NOMO-1 treated with dmso at 0.1 percent for 144 hours (cell line): ENCODE data around the gene RPS21.

Experiments
- DNase-seq: peaks from one replicate; lab custom pipeline; 2025; ENCODE audit not compliant: unreplicated experiment; lab: John Stamatoyannopoulos, UW

Gene RPS21

DNA sequence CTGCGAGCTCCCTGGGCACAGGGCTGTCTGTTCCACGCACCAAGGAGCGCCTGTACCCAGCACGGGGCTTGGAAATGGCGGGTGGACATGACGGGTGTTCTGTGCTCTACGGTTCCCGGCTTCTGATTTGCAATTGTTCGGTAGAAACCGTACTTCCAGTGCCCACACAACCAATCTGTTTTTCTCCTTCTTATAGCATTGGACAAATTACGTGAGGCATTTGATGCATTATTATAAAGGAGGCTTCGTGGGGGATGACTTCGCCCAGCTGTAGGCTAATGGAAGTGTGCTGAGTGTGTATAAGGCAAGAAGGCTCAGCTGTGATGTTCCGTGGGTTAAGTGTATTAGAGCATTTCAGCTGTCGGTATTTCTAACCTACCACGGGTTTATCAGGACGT is 9.8 kb upstream of the RPS21 start:
- no peak for DNase-seq

DNA sequence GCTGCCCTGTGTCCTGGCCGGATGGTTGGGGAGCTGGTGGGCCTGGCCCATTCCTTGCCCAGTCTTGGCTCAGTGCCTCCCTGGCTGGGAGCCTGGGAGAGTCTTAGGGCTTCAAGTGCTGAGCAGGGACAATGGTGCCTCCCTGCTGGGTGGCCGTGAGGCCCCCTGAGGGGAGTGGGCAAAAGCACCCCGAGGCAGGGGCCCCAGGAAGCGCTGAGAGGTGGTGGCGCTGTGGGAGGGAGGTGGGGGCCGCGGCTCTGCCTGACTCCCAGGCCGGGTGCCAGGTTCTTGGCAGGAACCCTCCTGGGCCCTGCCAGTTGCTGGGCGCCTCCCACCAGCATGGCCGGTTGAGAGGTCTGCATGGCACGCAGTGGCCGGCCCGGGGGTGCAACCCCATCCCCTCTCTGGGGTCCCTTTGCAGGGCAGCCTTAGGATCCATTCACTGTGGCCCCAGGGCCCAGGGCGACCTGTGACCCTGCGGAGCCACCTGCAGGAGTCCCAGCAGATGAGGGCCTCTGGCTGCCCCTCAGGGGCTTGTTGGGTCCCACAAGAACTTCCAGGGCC is 9.2 kb upstream of the RPS21 start:
- no peak for DNase-seq

DNA sequence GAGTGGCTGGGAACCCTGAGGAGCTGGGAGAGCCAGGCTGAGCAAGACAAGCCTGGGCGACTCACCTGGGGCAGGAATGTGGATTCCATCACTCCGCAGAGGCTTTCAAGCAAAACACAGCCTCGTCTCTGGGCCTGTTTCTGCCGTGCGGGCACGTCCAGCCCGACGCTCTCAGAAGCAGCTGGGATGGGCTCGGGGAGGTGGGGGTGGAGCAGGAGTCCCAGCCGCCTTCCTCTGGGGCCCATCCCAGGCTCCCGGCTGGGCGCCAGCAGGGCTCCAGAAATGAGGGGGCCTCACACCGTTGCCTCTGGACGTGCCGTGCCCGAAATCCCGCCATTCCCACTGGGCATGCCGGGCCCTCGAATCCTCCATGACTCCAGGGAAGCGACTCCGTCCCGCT is 8.7 kb upstream of the RPS21 start:
- no peak for DNase-seq

DNA sequence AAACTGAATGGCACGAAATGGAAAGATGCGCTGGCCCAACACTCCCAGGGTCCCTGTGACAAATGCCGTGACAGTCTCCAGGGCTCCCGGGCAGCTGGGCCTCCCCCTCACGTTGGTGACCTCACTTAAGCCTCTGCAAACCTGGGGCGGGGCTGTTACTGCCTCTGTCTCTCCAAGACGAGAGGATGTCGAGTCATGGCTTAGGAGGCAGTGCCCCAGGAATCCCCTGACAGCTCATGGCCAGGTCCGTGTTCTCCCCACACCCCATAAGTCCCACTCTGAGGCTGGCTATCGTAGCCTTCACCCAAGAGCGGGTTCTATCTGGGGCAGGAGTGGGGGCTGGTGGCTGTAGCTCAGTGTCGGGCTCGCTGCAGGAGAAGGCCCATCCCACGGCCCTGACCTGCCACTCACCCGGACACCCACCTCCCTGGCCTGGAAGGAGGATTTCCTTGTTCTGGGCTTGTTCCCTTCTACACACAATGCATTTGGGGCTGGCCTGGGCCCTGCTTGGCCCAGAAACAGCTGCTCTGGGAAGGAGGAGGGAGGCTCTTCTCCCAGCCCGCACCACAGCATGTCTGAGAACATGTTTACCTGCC is 5.6 kb upstream of the RPS21 start:
- DNase-seq: no peak

DNA sequence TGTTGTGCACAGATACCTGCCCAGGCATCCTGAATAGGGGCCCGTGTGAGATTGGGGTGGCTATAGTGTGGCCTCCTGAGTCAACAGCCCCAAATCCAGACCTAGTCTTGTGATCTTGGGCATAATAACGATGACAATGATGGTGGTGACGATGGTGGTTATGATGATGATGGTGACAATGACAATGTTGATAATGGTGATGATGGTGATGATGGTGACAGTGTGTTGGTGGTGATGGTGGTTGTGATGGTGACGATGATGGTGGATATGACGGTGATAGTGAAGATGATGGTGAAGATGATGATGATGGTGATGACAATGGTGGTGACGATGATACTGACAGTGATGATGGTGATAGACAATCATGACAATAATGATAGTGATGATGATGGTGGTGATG is 5.1 kb upstream of the RPS21 start:
- DNase-seq: no peak

DNA sequence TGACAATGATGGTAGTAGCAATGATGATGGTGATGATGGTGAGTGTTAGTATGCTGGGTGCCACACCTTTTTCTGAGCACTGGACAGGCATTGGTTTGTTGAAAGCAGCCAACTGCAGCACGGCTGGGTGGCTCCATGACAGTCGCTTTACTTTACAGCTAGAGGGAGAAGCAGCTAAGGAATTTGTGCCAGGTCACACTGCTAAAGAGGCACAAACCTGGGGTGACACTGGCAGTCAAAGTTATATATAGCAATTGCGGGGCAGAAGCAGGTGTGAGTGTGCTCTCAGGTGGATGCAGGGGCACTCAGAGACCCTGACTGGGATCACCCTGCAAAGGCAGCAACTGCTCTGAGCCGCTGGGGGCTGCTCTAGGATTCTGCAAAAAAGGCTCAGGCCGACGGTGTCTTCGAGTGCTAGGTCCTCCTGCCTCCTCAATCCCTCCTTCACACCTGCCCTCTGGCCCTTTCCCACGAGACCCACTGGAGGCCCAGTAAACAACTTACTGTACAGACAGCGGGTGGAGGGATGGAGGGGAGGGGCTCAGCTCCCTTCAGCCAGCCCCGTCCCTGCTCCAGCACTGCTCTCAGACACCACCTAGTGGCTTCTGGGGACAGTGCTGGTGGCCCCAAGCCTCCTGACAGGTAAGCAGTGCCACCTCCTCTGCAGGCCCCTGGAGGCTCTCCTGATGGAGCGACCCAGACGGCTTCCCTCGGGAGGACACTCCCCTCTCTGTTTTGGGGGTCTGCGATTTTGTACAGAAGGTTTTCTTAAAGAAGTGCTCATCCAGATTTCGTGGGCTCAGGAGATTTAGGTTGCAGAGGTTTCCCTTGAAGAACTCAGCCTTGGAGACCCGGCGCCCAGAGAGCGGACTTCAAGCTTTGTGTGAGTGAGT is 4.4 kb upstream of the RPS21 start:
- peak; percentile 6 for DNase-seq

DNA sequence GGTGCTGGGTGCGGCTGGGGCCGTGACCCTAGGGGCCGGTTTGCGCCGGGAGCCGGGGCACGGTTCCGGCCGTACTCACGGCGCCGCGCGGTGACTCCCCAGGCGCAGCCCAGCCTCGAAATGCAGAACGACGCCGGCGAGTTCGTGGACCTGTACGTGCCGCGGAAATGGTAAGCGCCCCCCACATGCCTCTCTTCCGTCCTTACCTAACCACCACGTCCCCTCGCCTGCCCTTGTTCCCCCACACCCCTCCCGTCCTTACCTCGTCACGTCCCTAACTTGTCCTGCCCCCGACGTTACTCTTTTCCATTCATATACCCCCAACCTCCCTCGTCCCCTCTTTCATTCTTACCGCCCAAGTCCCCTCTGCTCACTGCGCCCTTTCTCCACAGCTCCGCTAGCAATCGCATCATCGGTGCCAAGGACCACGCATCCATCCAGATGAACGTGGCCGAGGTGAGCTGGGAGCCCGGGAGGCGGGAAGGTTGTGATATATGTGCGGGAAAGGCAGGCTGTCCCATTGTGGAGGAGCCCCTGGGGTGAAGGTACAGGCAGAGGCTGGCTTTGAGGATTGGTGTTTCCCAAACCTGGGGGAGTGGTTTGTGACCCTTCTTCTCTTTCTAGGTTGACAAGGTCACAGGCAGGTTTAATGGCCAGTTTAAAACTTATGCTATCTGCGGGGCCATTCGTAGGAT is 463 bp downstream of the RPS21 start:
- no peak for DNase-seq

DNA sequence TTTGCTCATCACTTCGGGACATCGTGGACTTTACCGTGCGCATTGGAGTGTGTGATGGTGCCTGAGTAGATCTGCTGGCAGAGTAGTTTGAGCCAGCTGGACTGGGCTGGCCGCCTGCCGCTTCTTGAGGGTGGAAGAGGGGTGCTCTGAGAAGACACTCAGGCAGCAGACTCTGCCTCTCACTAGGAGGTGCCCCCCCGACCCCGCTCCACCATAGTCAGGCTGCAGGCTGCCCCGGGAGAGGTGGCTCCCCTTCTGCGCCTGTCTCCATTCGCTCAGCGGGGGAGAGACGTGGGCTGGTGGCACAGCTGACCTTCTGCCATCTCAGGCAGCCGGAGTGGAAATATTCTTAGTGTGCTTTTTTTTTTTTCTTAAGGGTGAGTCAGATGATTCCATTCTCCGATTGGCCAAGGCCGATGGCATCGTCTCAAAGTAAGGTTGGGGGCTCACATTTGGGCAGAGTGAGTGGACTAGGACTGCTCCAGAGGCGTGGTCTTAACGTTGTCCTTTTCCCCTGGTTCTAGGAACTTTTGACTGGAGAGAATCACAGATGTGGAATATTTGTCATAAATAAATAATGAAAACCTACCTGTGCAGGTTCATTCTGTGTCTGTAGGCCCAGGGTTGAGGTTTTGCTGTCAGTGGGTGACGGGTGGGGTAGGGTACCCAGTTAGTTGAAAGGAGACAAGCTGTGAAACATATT is 1.2 kb downstream of the RPS21 start:
- no peak for DNase-seq

DNA sequence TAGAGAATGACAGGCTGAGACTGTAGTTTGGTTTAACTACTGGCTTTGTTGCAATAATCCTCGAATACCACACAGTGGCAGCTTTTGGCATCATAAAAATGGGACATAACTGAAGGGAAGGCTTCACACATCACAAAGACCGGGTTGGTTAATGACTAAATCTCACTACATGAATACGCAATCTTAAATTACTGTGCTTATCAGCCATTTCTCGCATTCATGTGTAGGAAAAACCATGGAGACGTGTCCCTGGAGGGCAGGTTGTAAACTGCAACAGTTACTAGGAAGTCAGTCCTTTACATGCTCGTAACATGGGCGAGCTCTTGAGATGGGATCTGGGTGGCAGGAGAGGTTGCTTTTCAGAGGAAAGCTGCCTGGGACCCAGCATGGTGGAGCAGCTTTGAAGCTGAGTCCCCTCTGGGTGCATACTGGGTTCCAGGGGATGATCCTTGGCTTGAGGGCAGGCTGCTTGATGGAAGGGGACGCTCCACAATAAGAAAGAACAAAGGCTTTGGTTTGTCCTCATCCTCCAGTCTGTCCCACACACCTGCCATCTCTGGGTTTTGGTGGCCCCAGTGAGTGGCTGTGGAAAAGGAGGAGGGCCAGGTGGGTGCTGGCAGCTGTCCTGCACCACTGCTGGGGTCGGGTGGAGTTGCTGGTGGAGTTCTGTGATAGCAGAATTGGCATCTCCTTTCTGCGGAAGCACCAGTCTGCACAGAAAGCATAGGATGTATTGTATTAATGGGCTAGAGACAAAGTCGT is 2.1 kb downstream of the RPS21 start:
- no peak for DNase-seq

DNA sequence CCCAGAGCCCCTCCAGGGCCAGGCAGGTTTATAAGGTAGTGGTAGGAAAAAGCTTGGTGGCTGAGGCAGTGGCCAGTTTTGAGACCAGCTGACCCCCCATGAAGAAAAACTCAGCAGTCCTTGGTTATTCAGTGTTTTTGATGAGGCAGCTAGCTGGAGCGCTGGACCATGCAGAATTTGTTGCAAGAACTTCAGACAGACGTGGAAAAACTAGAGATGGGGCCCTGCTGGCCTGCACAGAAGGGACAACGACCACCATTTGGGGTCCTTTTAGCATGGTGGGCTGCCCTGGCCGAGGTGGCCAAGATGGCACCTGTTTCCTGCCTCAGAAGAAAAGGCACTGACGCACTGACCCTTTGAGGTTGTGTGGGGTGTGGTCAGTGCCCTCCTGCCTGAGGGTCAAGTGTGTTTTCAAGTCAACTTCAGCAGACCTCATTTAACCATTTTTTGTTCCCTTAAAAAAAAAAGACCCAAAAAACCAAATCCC is 2.7 kb downstream of the RPS21 start:
- DNase-seq: no peak

DNA sequence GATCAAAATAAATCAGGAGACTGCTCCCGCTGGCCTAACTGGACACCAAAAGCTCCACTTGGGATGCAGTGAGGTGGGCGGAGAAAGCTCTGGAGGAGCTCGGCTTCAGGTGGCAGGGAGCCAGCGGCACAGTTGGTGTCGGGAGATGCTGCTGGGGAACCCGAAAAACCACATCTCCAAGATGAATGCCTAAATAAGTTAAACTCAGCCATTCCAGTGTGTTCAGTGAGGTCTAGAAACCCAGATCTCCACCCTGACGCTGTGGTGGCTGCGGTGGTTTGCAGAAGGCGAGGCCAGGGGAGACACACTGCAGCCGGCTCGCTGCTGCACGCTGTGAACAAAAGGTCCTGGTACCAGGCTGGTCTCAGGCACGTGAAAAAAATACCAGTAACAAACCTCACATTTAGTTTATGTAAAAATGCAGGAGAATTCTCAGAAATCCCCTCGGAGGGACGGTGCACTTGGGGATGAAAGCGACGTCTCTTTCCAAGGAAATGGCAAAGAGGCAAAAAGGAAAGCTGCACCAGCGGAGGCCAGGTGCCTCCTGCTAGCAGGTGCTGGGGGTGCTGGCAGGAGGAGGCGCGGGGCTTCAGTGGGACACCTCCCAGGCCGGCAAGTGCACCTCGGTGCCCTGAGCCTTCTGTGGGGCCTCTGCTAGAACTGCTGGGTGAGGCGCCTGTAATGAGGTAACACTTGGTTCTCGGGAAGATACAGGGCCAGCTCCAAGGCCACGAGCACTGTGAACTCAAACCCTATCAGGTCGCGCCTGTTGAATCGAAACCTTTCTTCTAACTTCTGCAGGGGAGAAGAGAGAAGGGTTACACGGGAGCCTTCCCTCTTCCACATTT is 3.6 kb downstream of the RPS21 start:
- DNase-seq: no peak

DNA sequence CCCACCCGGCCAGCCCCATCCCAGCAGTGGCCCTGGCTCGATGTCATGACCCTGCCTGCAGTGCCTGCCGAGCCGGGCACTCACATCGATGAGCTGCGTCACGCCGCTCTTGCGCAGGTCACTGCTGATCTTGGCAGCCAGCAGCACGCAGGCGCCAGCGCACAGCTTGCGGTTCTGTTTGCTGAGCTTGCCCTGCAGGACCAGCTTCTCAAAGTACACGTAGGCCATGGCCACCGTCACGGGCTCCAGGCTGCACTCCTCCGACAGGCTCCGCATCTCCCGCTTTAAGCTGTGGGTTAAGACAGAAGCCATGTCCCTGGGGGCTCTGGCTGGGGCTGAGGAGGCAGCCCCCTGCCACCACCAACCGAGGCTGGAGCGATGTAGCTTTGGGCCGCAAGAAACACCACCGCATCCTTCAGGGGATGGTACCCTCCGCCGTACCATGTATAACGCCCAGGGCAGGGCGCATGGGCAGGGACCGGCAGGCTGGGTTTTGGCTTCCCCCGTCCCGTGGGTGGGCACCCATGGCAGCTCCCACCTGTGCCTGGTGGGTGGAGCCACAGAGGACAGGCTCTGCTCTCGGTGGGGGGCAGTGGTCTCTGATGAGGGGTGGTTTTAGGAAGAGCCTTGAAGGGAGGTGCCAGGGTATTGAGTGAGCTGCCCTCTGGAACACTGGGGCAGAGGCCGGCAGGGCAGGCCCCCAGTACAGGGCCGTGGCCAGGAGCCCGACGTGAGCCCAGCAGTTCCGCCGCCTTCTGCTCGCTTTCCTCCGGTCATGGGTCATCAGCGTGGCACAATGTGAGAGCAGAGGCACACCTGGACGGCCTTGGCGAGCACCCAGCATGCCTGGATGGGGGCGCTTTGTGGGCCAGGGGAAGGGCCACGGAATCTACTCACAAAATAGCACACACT is 4.5 kb downstream of the RPS21 start:
- DNase-seq: no peak

DNA sequence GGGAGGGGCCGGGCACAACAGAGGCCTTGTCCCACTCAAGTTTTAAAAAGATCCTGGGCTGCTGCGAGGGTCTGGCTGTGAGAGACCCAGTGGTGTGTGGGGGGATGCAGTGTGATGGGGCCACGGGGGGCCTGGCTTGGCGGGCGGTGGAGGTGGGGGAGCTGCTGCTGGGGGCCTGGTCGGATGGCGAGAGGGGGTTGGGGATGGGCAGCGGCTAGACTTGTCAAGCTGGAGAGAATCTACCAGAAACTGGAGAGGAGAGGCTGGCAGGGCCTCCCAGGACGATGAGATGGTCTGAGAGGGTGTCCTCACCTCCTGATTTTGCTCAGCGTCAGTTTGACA is 5.1 kb downstream of the RPS21 start:
- DNase-seq: no peak

DNA sequence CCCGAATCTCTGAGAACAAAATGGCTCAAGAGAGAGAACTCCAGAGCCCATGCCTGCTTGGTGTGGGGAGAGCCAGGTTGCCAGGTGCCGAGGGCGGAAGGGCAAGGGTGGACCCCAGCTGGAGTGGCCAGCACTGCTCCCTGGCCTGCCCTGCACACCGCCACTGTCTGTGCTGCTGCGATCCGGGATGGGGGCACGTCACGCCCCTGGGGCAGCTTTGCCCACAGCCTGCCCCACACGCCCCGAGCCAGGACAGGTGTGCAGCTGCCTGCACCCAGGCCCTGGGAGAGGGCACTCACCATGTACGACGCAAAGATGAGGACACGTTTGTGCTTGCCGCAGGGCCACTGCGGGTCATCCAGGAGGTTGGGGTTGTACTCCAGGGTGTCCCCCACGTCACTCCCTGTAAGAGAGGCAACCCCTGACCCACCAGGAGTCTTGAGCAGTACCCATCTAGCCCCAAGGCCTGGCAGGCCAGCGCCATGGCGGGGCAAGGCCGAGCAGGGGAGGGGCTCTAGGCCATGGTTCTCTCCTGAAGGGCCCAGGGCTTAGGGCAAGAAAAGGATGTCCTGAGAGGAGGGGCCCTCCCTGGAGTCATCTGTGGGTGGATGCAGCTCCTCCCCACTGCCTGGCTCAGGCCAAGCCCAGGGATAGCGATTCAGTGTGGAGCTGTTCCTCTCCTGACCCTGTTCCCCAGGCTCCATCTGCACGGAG is 5.9 kb downstream of the RPS21 start:
- DNase-seq: no peak

DNA sequence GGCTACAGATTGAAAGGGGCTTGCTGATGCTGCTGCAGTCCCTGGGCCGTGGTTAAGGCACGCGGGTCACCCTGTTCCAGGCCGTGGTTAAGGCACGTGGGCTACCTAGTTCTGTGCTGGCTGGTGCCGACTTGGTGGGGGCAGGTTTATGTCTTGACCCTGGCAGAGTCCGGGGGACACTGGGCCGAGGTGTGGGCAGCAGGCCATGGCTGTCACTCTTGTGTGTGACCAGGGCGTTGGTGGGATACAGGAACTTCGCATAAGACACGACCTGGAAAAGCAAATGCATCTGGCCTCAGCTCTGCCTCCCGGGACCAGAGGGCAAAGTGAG is 6.4 kb downstream of the RPS21 start:
- DNase-seq: no peak

DNA sequence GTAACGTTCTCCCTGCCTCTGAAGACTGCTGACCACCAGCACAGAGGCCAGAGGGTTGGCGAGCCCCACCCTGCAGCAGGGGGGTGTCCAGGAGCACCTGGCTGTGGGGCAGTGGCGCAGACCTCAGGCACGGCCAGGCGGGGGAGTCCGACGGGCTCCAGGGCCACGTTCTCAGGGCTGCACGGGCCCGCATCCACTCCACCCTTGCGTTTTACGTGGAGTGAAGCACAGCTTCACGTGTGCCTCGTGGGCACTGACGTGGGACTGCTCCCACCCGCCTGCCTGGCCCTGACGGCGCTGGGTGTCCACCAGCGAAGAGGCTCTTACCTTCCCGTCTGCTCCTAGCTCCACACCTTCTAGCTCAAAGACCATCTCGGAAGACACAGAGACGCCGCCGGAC is 6.9 kb downstream of the RPS21 start:
- no peak for DNase-seq

DNA sequence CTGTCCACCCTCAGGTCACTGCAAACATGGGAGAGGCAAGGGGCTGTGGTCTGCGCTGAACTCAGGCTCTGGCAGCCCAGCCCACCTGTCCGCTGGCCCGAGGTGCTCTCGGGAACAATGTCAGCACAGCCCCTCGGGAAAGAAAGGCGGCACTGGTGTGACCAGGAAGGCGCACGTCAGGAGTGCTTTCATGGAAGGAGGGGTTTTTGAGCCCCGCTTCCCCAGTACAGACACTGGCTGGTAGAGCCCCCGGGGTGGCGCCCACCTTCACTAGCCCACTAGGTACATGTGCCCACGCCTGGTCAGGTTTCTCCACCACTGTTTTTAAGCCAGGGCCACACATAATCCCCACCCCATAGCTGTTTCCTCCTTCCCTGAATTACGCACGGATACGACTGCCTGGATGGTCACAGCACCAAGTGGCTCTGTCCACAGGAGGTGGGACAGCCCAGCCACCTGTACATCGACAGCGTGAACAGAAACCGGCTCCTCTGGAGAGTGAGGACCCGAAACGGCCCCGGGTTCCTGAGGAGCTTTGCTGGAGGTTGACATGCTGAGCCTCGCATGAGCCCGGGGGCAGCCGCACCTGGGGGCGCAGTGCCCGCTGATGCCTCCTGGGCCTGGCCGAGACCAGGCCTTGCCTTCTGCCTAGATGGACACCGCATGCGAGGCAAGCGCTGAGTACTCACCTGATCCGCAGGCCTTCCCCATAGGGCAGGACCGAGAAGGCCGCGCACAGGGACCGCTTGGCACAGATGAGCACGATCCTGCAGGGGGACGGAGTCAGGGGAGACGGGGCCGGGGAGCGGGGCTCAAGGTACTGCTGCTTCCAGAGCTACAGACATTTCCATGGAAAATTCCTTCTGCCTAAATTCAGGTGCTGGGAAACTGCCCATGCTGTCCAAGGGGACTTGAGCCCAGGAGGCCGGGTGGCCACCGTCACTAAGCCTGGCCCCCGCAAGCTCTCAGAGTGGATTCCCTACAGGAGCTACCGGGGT is 7.6 kb downstream of the RPS21 start:
- DNase-seq: no peak
